Retinal pigment epithelial cell (primary cell): ENCODE measurements around the gene BCKDK.

Experiments used
- DNase-seq: peaks from one replicate; pipeline ENCODE4 v3.0.0-alpha.2; 2010; ENCODE audit warnings: low read depth
- H3K4me3 ChIP-seq: 2 replicates; pipeline ENCODE4 v1.5.1; 2011; ENCODE audit warnings: mild to moderate bottlenecking, low read length, control low read depth, moderate library complexity
- TF ChIP-seq, protein P1 (sequence below): conservative IDR thresholded peaks from 2 replicates; pipeline ENCODE4 v1.5.1; 2011; ENCODE audit warnings: low read depth, low read length, control low read depth, inconsistent platforms

BCKDK gene

GRCh38 chr16:31067342-31067741 is 40.8 kb upstream of the BCKDK start:
- H3K4me3 ChIP-seq: no peak overlapping the region
- TF ChIP-seq, protein P1, sequence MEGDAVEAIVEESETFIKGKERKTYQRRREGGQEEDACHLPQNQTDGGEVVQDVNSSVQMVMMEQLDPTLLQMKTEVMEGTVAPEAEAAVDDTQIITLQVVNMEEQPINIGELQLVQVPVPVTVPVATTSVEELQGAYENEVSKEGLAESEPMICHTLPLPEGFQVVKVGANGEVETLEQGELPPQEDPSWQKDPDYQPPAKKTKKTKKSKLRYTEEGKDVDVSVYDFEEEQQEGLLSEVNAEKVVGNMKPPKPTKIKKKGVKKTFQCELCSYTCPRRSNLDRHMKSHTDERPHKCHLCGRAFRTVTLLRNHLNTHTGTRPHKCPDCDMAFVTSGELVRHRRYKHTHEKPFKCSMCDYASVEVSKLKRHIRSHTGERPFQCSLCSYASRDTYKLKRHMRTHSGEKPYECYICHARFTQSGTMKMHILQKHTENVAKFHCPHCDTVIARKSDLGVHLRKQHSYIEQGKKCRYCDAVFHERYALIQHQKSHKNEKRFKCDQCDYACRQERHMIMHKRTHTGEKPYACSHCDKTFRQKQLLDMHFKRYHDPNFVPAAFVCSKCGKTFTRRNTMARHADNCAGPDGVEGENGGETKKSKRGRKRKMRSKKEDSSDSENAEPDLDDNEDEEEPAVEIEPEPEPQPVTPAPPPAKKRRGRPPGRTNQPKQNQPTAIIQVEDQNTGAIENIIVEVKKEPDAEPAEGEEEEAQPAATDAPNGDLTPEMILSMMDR: no peak
- DNase-seq: no peak

DNA sequence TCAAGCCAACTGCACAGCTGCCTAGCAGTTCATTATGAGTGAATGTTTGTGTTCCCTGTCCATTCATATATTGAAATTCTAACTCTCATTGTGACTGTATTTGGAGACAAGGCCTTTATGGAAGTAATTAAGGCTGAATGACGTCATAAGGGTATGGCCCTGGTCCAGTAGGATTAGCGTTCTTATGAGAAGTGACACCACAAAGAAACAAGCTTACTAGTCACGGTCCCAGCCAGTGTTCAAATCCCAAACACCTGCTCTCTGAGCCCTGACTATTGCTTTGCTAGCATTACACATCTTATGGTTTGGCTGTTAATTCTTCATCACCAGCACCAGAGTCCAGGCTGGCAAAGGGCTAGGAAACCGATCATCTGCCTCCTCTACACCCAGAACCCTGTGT is 36.3 kb upstream of the BCKDK start:
- peak overlapping the region; percentile 99 for H3K4me3 ChIP-seq
- TF ChIP-seq, protein P1: no peak
- DNase-seq: peak; percentile 96

- no peak for DNase-seq
- TF ChIP-seq, protein P1: no peak
- peak overlapping the region; percentile 99 for H3K4me3 ChIP-seq
These were observed 35.5 kb upstream of the BCKDK start for GRCh38 chr16:31072540-31073141.

- TF ChIP-seq, protein P1: no peak
- peak overlapping the region; percentile 99 for H3K4me3 ChIP-seq
- peak; percentile 61 for DNase-seq
These were observed 34.8 kb upstream of the BCKDK start for GRCh38 chr16:31073142-31073969.

DNA sequence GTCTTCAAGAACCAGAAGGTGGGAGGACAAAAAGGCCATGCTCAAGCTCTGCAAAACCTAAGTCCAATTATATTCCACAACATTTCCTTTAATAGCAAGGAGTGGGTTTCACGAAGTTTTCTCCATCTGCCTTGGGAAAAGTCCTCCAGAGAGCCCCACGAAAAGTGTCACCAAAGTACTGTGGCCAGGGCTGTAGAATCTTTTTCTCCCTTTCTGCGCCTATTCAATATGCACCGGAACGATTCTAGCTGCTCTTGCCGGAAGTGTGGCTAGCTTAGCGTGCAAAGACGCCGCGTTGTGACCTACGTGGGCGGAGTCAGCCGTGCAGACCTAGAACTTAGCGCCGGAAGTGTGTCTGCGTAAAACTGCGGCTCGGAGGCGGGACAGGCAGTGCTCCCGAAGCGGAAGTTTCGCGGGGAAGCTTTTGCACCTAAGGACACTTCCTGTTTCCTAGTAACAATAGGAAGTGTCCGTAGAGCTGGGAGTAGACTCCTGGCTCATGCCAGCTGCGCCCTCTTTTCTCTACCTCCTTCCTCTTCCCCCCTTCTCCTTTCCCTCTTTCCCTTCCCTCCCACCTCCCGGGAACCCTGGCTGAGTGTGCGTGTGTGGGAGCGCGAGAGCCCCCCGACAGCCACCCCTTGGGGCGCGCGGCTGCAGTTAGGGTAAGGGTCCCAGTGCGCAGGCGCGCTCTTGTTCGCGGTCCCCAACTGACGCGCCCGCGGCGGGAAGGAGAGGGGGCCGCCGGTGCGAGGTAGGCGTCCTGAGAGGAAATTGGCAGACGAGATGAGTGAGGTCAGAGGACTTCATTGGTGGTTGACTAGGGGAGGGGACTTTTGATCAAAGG is 34.0 kb upstream of the BCKDK start, which contains the start of the genes ZNF646 and ZNF668:
ZNF646 (plus strand) TSS at position 453 of the 844 bp plus-strand sequence. CDS start 1,903 bp downstream, outside the sequence.
ZNF668 (minus strand) TSS at position 271 of the 844 bp plus-strand sequence. CDS start 9,781 bp downstream, outside the sequence.
- peak; percentile 98 for DNase-seq
- peak within 1 kb of the TSS; percentile 99 for H3K4me3 ChIP-seq
- TF ChIP-seq, protein P1: no peak

- DNase-seq: no peak
- TF ChIP-seq, protein P1: no peak
- peak overlapping the region; percentile 99 for H3K4me3 ChIP-seq
These were observed 33.4 kb upstream of the BCKDK start for GRCh38 chr16:31074814-31075183.
